SK-N-MC (cell line): ENCODE results near the gene IL5RA.

ENCODE experiments used
- EZH2 ChIP-seq: fragments of 200-600 bp; sonication (generic); IDR thresholded peaks from one replicate; pipeline ENCODE4 v1.6.1; 2017; ENCODE audit warnings: antibody characterized with exemption
- FOXP2 ChIP-seq: optimal IDR thresholded peaks from 2 replicates; pipeline ENCODE3; 2011; ENCODE audit warnings: mild to moderate bottlenecking, moderate library complexity; ENCODE audit not compliant: insufficient read depth; ENCODE audit errors: extremely low read length, control extremely low read depth

DNA sequence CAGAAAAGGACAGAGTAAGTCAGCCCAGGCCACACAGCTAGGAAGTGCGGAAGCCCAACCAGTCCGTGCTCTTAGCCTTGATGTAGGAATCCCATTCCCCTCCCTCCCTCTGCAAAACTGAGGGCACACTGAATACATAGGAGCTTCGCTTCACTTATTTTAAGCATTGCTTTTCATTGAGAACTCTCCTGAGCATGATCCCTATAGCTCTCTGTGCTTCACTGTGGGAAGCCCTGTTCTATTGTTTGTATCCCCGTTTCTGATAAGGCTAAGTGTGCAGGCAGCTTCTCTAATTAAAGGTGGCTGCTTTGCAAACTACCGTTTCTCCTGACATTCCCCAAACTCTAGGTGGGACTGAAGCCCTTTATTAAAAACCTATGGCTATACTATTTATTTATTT lies 29.9 kb downstream of the IL5RA start:
- TF ChIP-seq EZH2, result no peak
- TF ChIP-seq FOXP2, result no peak
